Kidney epithelial cell (primary cell): ENCODE measurements around the gene RPTOR. TPM values are rescaled to one million over a fixed set of nuclear protein-coding genes. Genes with fewer than 3 reads are reported as not detected.

Source experiments
- DNase-seq: peaks from one replicate; pipeline ENCODE4 v3.0.0-alpha.2; 2010; ENCODE audit warnings: low read depth
- H3K27me3 ChIP-seq: 2 replicates; pipeline ENCODE4 v1.6.0; 2011; ENCODE audit warnings: low read length; ENCODE audit not compliant: control insufficient read depth, insufficient read depth
- H3K36me3 ChIP-seq: 2 replicates; pipeline ENCODE4 v1.5.1; 2011; ENCODE audit warnings: low read length; ENCODE audit not compliant: control insufficient read depth, insufficient read depth
- H3K4me3 ChIP-seq: 2 replicates; pipeline ENCODE4 v1.5.1; 2011; ENCODE audit warnings: low read depth, mild to moderate bottlenecking, control low read depth, low read length
- CTCF ChIP-seq: IDR thresholded peaks from 2 replicates; pipeline ENCODE4 v1.5.1; 2011; ENCODE audit warnings: mild to moderate bottlenecking, moderate library complexity, low read length, control low read depth, inconsistent platforms; ENCODE audit not compliant: insufficient read depth, poor library complexity, severe bottlenecking
- total RNA-seq: library from RNA; depleted of rRNA; stranded (reverse); fragments of >200 nt; gene quantifications from 2 replicates; pipeline ENCODE4 v1.2.3, GENCODE V29; 2015

RPTOR gene
- total RNA-seq, 1 donor from 2014 or later: 22.7 TPM

- no peak for DNase-seq
- Histone ChIP-seq H3K4me3 (no peak overlapping the region), H3K36me3 (no peaks in the 10 kb centered on the region), H3K27me3 (peaks cover 19% of the 10 kb centered on the region)
- TF ChIP-seq CTCF: no peak
These were observed 33.9 kb upstream of the RPTOR start for GRCh38 chr17:80510772-80511171.

- H3K36me3 ChIP-seq: no peaks in the 10 kb centered on the region
- no peak overlapping the region for H3K4me3 ChIP-seq
- peak; percentile 16 for TF ChIP-seq CTCF
- peaks cover 19% of the 10 kb centered on the region for H3K27me3 ChIP-seq
- no peak for DNase-seq
These were observed 33.1 kb upstream of the RPTOR start for GRCh38 chr17:80511222-80512180.

- no peak for TF ChIP-seq CTCF
- no peak overlapping the region for H3K4me3 ChIP-seq
- DNase-seq: no peak
- H3K27me3 ChIP-seq: peaks cover 25% of the 10 kb centered on the region
- H3K36me3 ChIP-seq: no peaks in the 10 kb centered on the region
These were observed 32.4 kb upstream of the RPTOR start for GRCh38 chr17:80512233-80512632.

GRCh38 chr17:80513201-80513600 lies 31.4 kb upstream of the RPTOR start:
- DNase-seq: no peak
- TF ChIP-seq CTCF: no peak
- H3K4me3 ChIP-seq: no peak overlapping the region
- peaks cover 27% of the 10 kb centered on the region for H3K27me3 ChIP-seq
- no peaks in the 10 kb centered on the region for H3K36me3 ChIP-seq

- Histone ChIP-seq H3K27me3 (peaks cover 25% of the 10 kb centered on the region), H3K4me3 (no peak overlapping the region), H3K36me3 (no peaks in the 10 kb centered on the region)
- TF ChIP-seq CTCF: no peak
- DNase-seq: no peak
These were observed 30.7 kb upstream of the RPTOR start for GRCh38 chr17:80513892-80514291.
